CD4-positive, alpha-beta memory T cell (primary cell): Measurements from ENCODE around the gene IGSF1. TPM values are rescaled to one million over a fixed set of nuclear protein-coding genes. Genes with fewer than 3 reads are reported as not detected.

ENCODE experiments used
- CTCF ChIA-PET: fragments of 350-600 bp; sonication (Branson Sonifier 250); formaldehyde crosslinking; loops from one replicate; lab custom pipeline; 2021; ENCODE audit warnings: inconsistent platforms; ENCODE audit not compliant: partially characterized antibody; lab: Charles Lee
- POLR2A ChIA-PET: fragments of 350-600 bp; sonication (Branson Sonifier 250); formaldehyde crosslinking; loops from one replicate; lab custom pipeline; 2021; ENCODE audit not compliant: partially characterized antibody; lab: Charles Lee
- DNase-seq, 5 donors: peaks; one replicate each; pipeline versions ENCODE4 v3.0.0 to v3.0.0-alpha.2; 2020 to 2022; ENCODE audit warnings: mixed read lengths in 1 of 5
- H3K27ac ChIP-seq: one replicate; pipeline ENCODE4 v1.7.0; 2013; ENCODE audit warnings: low read depth, low read length
- H3K27me3 ChIP-seq: 2 replicates; pipeline ENCODE4 v1.7.0; 2013; ENCODE audit warnings: mild to moderate bottlenecking, low read length, moderate library complexity; ENCODE audit not compliant: insufficient read depth
- H3K36me3 ChIP-seq: 2 replicates; pipeline ENCODE4 v1.7.0; 2013; ENCODE audit warnings: mild to moderate bottlenecking, low read length, moderate library complexity; ENCODE audit not compliant: insufficient read depth
- H3K4me1 ChIP-seq: 2 replicates; pipeline ENCODE4 v1.7.0; 2013; ENCODE audit warnings: mild to moderate bottlenecking, low read length, moderate library complexity; ENCODE audit not compliant: insufficient read depth
- H3K4me3 ChIP-seq, 2 donors: one replicate each; pipeline ENCODE4 v1.7.0; 2013; ENCODE audit warnings: low read length in 2 of 2, mild to moderate bottlenecking in 1 of 2
- H3K9me3 ChIP-seq, 2 donors: one replicate each; pipeline ENCODE4 v1.7.0; 2013; ENCODE audit warnings: low read length in 2 of 2, control low read depth in 1 of 2; ENCODE audit not compliant: control insufficient read depth in 1 of 2
- H3K27ac Mint-ChIP-seq, 7 donors: one replicate each; pipeline ENCODE4 v1.8.0; 2020 to 2021; ENCODE audit warnings: mixed read lengths in 7 of 7, mild to moderate bottlenecking in 6 of 7, inconsistent platforms in 3 of 7, moderate library complexity in 3 of 7
- H3K27me3 Mint-ChIP-seq, 2 donors: one replicate each; pipeline ENCODE4 v1.8.0; 2020 to 2021; ENCODE audit warnings: mixed read lengths in 2 of 2
- H3K36me3 Mint-ChIP-seq, 2 donors: one replicate each; pipeline ENCODE4 v1.8.0; 2020 to 2021; ENCODE audit warnings: mixed read lengths in 2 of 2, inconsistent platforms in 1 of 2, mild to moderate bottlenecking in 1 of 2
- H3K4me1 Mint-ChIP-seq, 4 donors: one replicate each; pipeline ENCODE4 v1.8.0; 2020 to 2021; ENCODE audit warnings: mixed read lengths in 4 of 4, mild to moderate bottlenecking in 1 of 4
- H3K4me3 Mint-ChIP-seq, 8 donors: one replicate each; pipeline ENCODE4 v1.8.0; 2020 to 2021; ENCODE audit warnings: mixed read lengths in 8 of 8, mild to moderate bottlenecking in 7 of 8, moderate library complexity in 6 of 8, inconsistent platforms in 3 of 8
- H3K9me3 Mint-ChIP-seq, 8 donors: one replicate each; pipeline ENCODE4 v1.8.0; 2020 to 2021; ENCODE audit warnings: mixed read lengths in 8 of 8, mild to moderate bottlenecking in 5 of 8, inconsistent platforms in 3 of 8, moderate library complexity in 1 of 8
- intact Hi-C: fragments of 100-400 bp; cut with micrococcal nuclease; formaldehyde crosslinking; loops from one replicate; pipeline ENCODE4 v1.15.1; 2023
- polyA plus RNA-seq, 2 donors: library from polyadenylated mRNA; unstranded; fragments of 300-500 nt; fragmentation: Illumina TruSeq; gene quantifications; one replicate each; pipeline ENCODE4 v1.2.3, GENCODE V29; 2021
- total RNA-seq, 2 experiments: library from RNA; stranded (reverse); gene quantifications; one replicate each; pipeline ENCODE4 v1.2.3, GENCODE V29; 2021

IGSF1 gene
- total RNA-seq (not detected), polyA plus RNA-seq (not detected)

- Histone ChIP-seq H3K4me1 (no peaks in the 10 kb centered on the region), H3K4me3 (no peak within 1 kb of the TSS), H3K36me3 (no peaks in the 10 kb centered on the region), H3K27me3 (no peaks in the 10 kb centered on the region), H3K9me3 (no peaks in the 10 kb centered on the region), H3K27ac (no peak within 1 kb of the TSS)
- intact Hi-C loops: no loop called here
- no peak within 1 kb of the TSS for H3K4me3 Mint-ChIP-seq
- peaks cover 0 to 6% of the 10 kb centered on the region in 2 donors for H3K27me3 Mint-ChIP-seq
- no peak within 1 kb of the TSS for H3K27ac Mint-ChIP-seq
- ChIA-PET POLR2A (no interaction called here), CTCF (no interaction called here)
- H3K9me3 Mint-ChIP-seq: no peaks in the 10 kb centered on the region
- H3K36me3 Mint-ChIP-seq: no peaks in the 10 kb centered on the region
- no peak for DNase-seq
- H3K4me1 Mint-ChIP-seq: no peaks in the 10 kb centered on the region
Observed at GRCh38 chrX:131288738-131289511, at the start of gene IGSF1. Gene IGSF1, minus strand, starts transcription at chrX:131289306. Its CDS starts 2,632 bp downstream, at chrX:131286674.

GRCh38 chrX:131332331-131332730 lies 43.2 kb upstream of the IGSF1 start:
- Mint-ChIP-seq H3K27ac (no peak overlapping the region), H3K36me3 (no peaks in the 10 kb centered on the region), H3K4me3 (no peak overlapping the region), H3K27me3 (no peaks in the 10 kb centered on the region), H3K4me1 (no peaks in the 10 kb centered on the region), H3K9me3 (no peaks in the 10 kb centered on the region)
- ChIA-PET POLR2A (no interaction called here), CTCF (no interaction called here)
- Histone ChIP-seq H3K27ac (no peak overlapping the region), H3K36me3 (no peaks in the 10 kb centered on the region), H3K4me3 (no peak overlapping the region), H3K9me3 (no peaks in the 10 kb centered on the region), H3K4me1 (no peaks in the 10 kb centered on the region), H3K27me3 (no peaks in the 10 kb centered on the region)
- no peak for DNase-seq
- intact Hi-C loops: no loop called here

GRCh38 chrX:131331152-131331551 lies 42.0 kb upstream of the IGSF1 start:
- H3K27me3 Mint-ChIP-seq: no peaks in the 10 kb centered on the region
- DNase-seq: no peak
- H3K27ac Mint-ChIP-seq: no peak overlapping the region
- H3K27ac ChIP-seq: no peak overlapping the region
- CTCF ChIA-PET: no interaction called here
- intact Hi-C loops: no loop called here
- no peaks in the 10 kb centered on the region for H3K36me3 Mint-ChIP-seq
- no peaks in the 10 kb centered on the region for H3K36me3 ChIP-seq
- H3K4me1 Mint-ChIP-seq: no peaks in the 10 kb centered on the region
- H3K9me3 Mint-ChIP-seq: peaks cover 0 to 6% (median 2%) of the 10 kb centered on the region in 8 donors
- POLR2A ChIA-PET: no interaction called here
- no peaks in the 10 kb centered on the region for H3K4me1 ChIP-seq
- no peak overlapping the region for H3K4me3 Mint-ChIP-seq
- H3K9me3 ChIP-seq: no peaks in the 10 kb centered on the region
- H3K27me3 ChIP-seq: no peaks in the 10 kb centered on the region
- H3K4me3 ChIP-seq: no peak overlapping the region

GRCh38 chrX:131330735-131331134 lies 41.6 kb upstream of the IGSF1 start:
- Histone ChIP-seq H3K27me3 (no peaks in the 10 kb centered on the region), H3K9me3 (no peaks in the 10 kb centered on the region), H3K4me1 (no peaks in the 10 kb centered on the region), H3K27ac (no peak overlapping the region), H3K4me3 (no peak overlapping the region), H3K36me3 (no peaks in the 10 kb centered on the region)
- Mint-ChIP-seq H3K4me1 (no peaks in the 10 kb centered on the region), H3K4me3 (no peak overlapping the region), H3K27ac (no peak overlapping the region), H3K36me3 (no peaks in the 10 kb centered on the region), H3K27me3 (no peaks in the 10 kb centered on the region), H3K9me3 (peaks cover 0 to 8% (median 2%) of the 10 kb centered on the region in 8 donors)
- CTCF ChIA-PET: no interaction called here
- POLR2A ChIA-PET: no interaction called here
- no peak for DNase-seq
- intact Hi-C loops: no loop called here

- H3K9me3 Mint-ChIP-seq: peaks cover 0 to 8% (median 2%) of the 10 kb centered on the region in 8 donors
- H3K27ac Mint-ChIP-seq: no peak overlapping the region
- CTCF ChIA-PET: no interaction called here
- Histone ChIP-seq H3K4me1 (no peaks in the 10 kb centered on the region), H3K36me3 (no peaks in the 10 kb centered on the region), H3K4me3 (no peak overlapping the region), H3K27me3 (no peaks in the 10 kb centered on the region), H3K9me3 (no peaks in the 10 kb centered on the region), H3K27ac (no peak overlapping the region)
- no peaks in the 10 kb centered on the region for H3K36me3 Mint-ChIP-seq
- peaks cover 0 to 1% of the 10 kb centered on the region in 2 donors for H3K27me3 Mint-ChIP-seq
- no peaks in the 10 kb centered on the region for H3K4me1 Mint-ChIP-seq
- POLR2A ChIA-PET: interaction anchor here (0.6 kb wide), 1 partner anchor 418 kb away, joined by 5 read pairs; no protein-coding TSS in a partner anchor
- DNase-seq: no peak
- H3K4me3 Mint-ChIP-seq: no peak overlapping the region
- intact Hi-C loops: no loop called here
Observed at GRCh38 chrX:131322651-131323050, 33.5 kb upstream of the IGSF1 start.

- H3K4me3 Mint-ChIP-seq: no peak overlapping the region
- intact Hi-C loops: no loop called here
- Histone ChIP-seq H3K9me3 (no peaks in the 10 kb centered on the region), H3K27me3 (no peaks in the 10 kb centered on the region), H3K4me1 (no peaks in the 10 kb centered on the region), H3K4me3 (no peak overlapping the region), H3K27ac (no peak overlapping the region), H3K36me3 (no peaks in the 10 kb centered on the region)
- no peaks in the 10 kb centered on the region for H3K36me3 Mint-ChIP-seq
- CTCF ChIA-PET: no interaction called here
- no peaks in the 10 kb centered on the region for H3K9me3 Mint-ChIP-seq
- no peaks in the 10 kb centered on the region for H3K27me3 Mint-ChIP-seq
- DNase-seq: no peak
- no peak overlapping the region for H3K27ac Mint-ChIP-seq
- POLR2A ChIA-PET: no interaction called here
- no peaks in the 10 kb centered on the region for H3K4me1 Mint-ChIP-seq
Observed at GRCh38 chrX:131317326-131317725, 28.2 kb upstream of the IGSF1 start.

GRCh38 chrX:131316260-131316659 lies 27.2 kb upstream of the IGSF1 start:
- CTCF ChIA-PET: no interaction called here
- H3K27ac ChIP-seq: no peak overlapping the region
- H3K27me3 Mint-ChIP-seq: no peaks in the 10 kb centered on the region
- no peak overlapping the region for H3K4me3 ChIP-seq
- POLR2A ChIA-PET: no interaction called here
- no peaks in the 10 kb centered on the region for H3K4me1 Mint-ChIP-seq
- no peaks in the 10 kb centered on the region for H3K4me1 ChIP-seq
- H3K36me3 Mint-ChIP-seq: no peaks in the 10 kb centered on the region
- intact Hi-C loops: no loop called here
- no peaks in the 10 kb centered on the region for H3K9me3 ChIP-seq
- no peak for DNase-seq
- no peaks in the 10 kb centered on the region for H3K9me3 Mint-ChIP-seq
- H3K4me3 Mint-ChIP-seq: no peak overlapping the region
- no peak overlapping the region for H3K27ac Mint-ChIP-seq
- H3K27me3 ChIP-seq: no peaks in the 10 kb centered on the region
- H3K36me3 ChIP-seq: no peaks in the 10 kb centered on the region
